Progenitor cell of endocrine pancreas (in vitro differentiated cells): ENCODE results near the gene ANKRD22. TPM values are rescaled to one million over a fixed set of nuclear protein-coding genes. Genes with fewer than 3 reads are reported as not detected.

ENCODE experiments used
- DNase-seq: peaks from one replicate; pipeline ENCODE4 v3.0.0; 2021; ENCODE audit warnings: low spot score; ENCODE audit not compliant: unreplicated experiment
- H3K27ac Mint-ChIP-seq: 2 replicates; pipeline ENCODE4 v1.8.0; 2021; ENCODE audit warnings: mild to moderate bottlenecking, moderate library complexity, mixed read lengths
- H3K27me3 Mint-ChIP-seq: 2 replicates; pipeline ENCODE4 v1.8.0; 2021; ENCODE audit warnings: mixed read lengths
- H3K36me3 Mint-ChIP-seq: 2 replicates; pipeline ENCODE4 v1.8.0; 2022; ENCODE audit warnings: mixed read lengths; ENCODE audit not compliant: insufficient read depth
- H3K4me1 Mint-ChIP-seq: 2 replicates; pipeline ENCODE4 v1.8.0; 2021; ENCODE audit warnings: low read depth, mixed read lengths
- H3K4me3 Mint-ChIP-seq: 2 replicates; pipeline ENCODE4 v1.8.0; 2021; ENCODE audit warnings: low read depth, mild to moderate bottlenecking, moderate library complexity, mixed read lengths
- H3K9me3 Mint-ChIP-seq: 2 replicates; pipeline ENCODE4 v1.8.0; 2021; ENCODE audit warnings: low read depth, mixed read lengths
- total RNA-seq: library from RNA; stranded (reverse); gene quantifications from 2 replicates; pipeline ENCODE4 v1.2.1, GENCODE V29; 2021
- TF ChIP-seq, protein P1 (sequence below): fragments of 200-600 bp; sonication (generic); IDR thresholded peaks from one replicate; pipeline ENCODE4 v1.5.0; 2021; ENCODE audit warnings: antibody characterized with exemption, mild to moderate bottlenecking; ENCODE audit not compliant: unreplicated experiment

Gene ANKRD22
- total RNA-seq, 1 donor from 2014 or later, result not detected

DNA sequence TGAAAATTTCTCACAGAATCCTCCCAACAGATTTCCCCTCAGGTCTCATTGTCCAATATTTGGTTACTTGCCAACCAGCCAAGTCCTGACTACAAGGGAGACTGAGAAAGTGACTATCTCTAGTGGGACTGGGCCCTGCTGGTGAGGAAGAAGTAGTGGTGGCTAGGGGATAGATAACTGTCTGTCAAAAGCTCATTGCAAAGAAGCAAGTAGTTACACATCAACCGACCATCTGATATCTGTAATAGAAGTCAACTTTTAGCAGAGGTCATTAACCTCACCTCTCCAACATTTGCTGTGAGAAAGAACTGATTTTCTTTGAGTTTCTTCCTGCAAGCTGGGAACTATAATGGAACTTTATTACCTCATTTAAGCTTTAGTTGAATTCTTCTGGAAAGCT, 43.6 kb upstream of the ANKRD22 start:
- DNase-seq, result no peak
- Mint-ChIP-seq H3K4me1 (peaks cover 19% of the 10 kb centered on the region), H3K36me3 (no peaks in the 10 kb centered on the region), H3K27ac (no peak overlapping the region), H3K27me3 (peaks cover 13% of the 10 kb centered on the region), H3K9me3 (no peaks in the 10 kb centered on the region), H3K4me3 (no peak overlapping the region)
- TF ChIP-seq, protein P1, sequence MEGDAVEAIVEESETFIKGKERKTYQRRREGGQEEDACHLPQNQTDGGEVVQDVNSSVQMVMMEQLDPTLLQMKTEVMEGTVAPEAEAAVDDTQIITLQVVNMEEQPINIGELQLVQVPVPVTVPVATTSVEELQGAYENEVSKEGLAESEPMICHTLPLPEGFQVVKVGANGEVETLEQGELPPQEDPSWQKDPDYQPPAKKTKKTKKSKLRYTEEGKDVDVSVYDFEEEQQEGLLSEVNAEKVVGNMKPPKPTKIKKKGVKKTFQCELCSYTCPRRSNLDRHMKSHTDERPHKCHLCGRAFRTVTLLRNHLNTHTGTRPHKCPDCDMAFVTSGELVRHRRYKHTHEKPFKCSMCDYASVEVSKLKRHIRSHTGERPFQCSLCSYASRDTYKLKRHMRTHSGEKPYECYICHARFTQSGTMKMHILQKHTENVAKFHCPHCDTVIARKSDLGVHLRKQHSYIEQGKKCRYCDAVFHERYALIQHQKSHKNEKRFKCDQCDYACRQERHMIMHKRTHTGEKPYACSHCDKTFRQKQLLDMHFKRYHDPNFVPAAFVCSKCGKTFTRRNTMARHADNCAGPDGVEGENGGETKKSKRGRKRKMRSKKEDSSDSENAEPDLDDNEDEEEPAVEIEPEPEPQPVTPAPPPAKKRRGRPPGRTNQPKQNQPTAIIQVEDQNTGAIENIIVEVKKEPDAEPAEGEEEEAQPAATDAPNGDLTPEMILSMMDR, result no peak

DNA sequence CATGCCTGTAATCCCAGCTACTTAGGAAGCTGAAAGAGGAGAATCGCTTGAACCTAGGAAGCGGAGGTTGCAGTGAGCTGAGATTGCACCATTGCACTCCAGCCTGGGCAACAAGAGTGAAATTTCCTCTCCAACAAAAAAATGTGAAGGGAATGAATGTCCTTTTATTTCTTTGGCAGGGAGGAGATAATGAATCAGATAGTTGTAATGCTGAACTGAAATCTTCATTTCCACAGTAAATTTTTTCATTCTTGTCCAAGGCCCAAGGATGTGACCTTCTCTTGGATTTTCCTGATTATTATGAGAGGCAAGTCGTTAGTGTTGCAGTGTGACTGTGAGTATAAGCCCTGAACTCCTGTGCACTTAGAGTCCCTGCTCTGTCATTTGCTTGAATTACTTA, 42.0 kb upstream of the ANKRD22 start:
- Mint-ChIP-seq H3K27me3 (peaks cover 16% of the 10 kb centered on the region), H3K27ac (no peak overlapping the region), H3K9me3 (no peaks in the 10 kb centered on the region), H3K4me3 (no peak overlapping the region), H3K4me1 (peaks cover 18% of the 10 kb centered on the region), H3K36me3 (no peaks in the 10 kb centered on the region)
- TF ChIP-seq, protein P1, result no peak
- no peak for DNase-seq

DNA sequence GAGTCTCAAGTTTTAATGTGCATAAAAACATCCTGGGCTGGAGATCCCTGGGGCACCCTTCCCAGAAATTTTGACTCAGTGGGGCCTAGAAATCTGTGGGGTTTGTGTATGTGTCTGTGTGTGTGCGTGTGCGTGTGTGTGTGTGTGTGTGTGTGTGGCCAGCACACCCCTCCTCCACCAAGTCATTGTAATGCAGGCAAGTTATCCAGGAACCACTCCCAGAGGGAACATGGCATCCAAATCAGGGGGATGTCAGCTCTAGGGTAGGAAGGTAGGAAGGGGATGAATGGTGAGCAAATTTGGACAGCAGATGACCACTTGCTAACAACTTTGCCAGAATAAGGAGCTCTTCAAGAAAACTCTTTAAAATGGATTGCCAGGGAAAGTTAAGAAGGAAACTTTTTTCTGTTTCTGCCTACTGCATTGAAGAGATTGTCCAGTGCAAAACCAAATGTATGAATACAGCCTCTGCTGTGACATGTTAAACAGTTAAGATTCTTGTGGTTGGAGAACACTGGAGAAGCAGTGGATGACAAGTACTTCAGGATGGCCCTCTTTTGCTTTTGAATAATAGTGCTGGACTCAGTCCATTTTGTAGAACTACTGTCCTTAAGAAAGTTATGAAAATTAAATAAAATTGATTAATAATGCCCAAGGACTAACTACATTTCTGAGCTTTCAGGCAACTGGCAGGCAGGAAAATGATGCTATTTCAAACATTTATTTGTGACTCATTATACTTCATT, 40.8 kb upstream of the ANKRD22 start:
- TF ChIP-seq, protein P1, result no peak
- Mint-ChIP-seq H3K9me3 (no peaks in the 10 kb centered on the region), H3K27ac (no peak overlapping the region), H3K4me1 (peaks cover 12% of the 10 kb centered on the region), H3K27me3 (peaks cover 24% of the 10 kb centered on the region), H3K4me3 (no peak overlapping the region), H3K36me3 (no peaks in the 10 kb centered on the region)
- DNase-seq, result no peak

DNA sequence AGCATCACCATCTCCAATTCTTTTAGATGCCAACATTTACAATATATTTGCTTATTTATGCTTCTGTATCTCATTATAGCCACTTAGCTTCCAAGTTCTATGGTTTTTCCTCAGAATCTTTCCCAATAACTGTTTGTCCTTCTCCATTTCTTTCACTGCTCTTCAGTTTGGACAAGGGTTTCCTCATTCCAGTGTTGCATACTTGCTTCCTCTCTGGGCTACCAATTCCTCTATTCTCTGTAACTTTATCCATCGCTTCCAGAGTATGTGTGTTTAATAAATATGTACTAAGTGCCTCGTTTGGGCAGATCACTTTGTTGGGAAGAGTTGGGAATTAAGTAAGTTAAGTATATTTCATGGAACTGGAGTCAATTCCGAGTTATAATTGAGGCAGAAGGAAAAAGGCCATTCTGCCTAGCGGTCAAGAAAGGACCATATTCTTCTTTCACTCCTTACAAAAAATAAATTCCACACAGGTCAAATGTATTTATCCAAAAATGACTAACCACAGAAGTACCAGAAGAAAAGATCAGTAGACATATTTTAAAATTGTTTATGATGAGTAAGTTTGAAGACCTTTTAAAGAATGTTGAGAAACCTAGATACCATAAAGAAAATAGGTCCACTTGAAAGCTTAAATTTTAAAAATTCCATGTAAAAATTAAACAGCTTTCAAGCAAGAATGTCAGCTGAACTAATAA, 39.2 kb upstream of the ANKRD22 start:
- Mint-ChIP-seq H3K27me3 (peaks cover 25% of the 10 kb centered on the region), H3K9me3 (no peaks in the 10 kb centered on the region), H3K4me3 (no peak overlapping the region), H3K27ac (no peak overlapping the region), H3K36me3 (no peaks in the 10 kb centered on the region), H3K4me1 (peaks cover 1% of the 10 kb centered on the region)
- DNase-seq, result no peak
- TF ChIP-seq, protein P1, result no peak

DNA sequence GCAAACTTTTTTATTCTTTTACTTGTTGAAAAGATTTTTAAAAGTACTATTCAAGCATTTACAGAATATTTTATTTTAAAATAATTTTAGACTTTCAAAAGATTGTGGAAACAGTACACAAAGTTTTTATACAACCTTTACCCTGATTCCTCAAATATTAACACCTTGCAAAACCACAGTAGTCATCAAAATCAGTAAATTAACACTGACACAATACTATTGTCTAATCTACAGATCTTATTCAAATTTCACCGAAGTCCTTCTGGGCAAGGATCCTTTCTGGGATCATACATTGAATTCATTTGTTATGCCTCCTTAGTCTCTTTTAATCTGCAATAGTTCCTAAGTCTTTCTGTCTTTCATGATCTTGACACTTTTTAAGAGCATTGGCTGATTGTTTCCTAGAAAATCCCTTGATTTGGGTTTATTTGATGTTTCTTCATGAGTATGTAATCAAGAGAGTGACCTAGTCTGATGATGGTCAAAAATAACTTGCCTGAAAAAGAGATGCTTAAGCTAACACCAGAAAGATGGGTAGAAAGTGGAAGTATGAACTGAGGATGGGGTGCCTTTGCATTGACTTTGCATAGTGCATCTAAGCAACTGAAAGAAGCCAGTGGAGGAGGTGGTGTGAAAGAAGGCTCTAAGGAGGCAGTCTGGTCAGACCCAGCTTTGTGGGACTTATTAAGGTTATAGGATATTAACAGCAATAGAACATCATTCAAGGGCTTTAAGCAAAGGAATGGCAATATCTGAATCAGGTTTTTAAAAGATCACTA, 38.1 kb upstream of the ANKRD22 start:
- Mint-ChIP-seq H3K4me1 (no peaks in the 10 kb centered on the region), H3K36me3 (no peaks in the 10 kb centered on the region), H3K4me3 (no peak overlapping the region), H3K9me3 (no peaks in the 10 kb centered on the region), H3K27ac (no peak overlapping the region), H3K27me3 (peaks cover 34% of the 10 kb centered on the region)
- TF ChIP-seq, protein P1, result no peak
- DNase-seq, result no peak
